BLaER1 (cell line): ENCODE data around the gene RAG1.

ENCODE experiments used
- H3K27ac ChIP-seq: shearing (Covaris generic); formaldehyde crosslinking; 2 replicates; pipeline ENCODE4 v1.8.1; 2022
- H3K27me3 ChIP-seq: shearing (Covaris generic); formaldehyde crosslinking; 2 replicates; pipeline ENCODE4 v1.8.1; 2022
- H3K36me3 ChIP-seq: shearing (Covaris generic); formaldehyde crosslinking; 2 replicates; pipeline ENCODE4 v1.8.1; 2022
- H3K4me1 ChIP-seq: shearing (Covaris generic); formaldehyde crosslinking; 2 replicates; pipeline ENCODE4 v1.8.1; 2022
- H3K4me2 ChIP-seq: shearing (Covaris generic); formaldehyde crosslinking; 2 replicates; pipeline ENCODE4 v1.8.1; 2022
- H3K4me3 ChIP-seq: shearing (Covaris generic); formaldehyde crosslinking; 2 replicates; pipeline ENCODE4 v1.8.1; 2022
- H3K9ac ChIP-seq: shearing (Covaris generic); formaldehyde crosslinking; 2 replicates; pipeline ENCODE4 v1.8.1; 2022
- H3K9me3 ChIP-seq: shearing (Covaris generic); formaldehyde crosslinking; 2 replicates; pipeline ENCODE4 v1.8.1; 2022
- H4K20me1 ChIP-seq: shearing (Covaris generic); formaldehyde crosslinking; 2 replicates; pipeline ENCODE4 v1.8.1; 2022
- Cebpa-rat ChIP-seq: shearing (Covaris generic); IDR thresholded peaks from 2 replicates; pipeline ENCODE4 v1.8.1; 2022

Gene RAG1

GRCh38 chr11:36586543-36586942, 18.7 kb downstream of the RAG1 start:
- Histone ChIP-seq H3K27me3 (no peaks in the 10 kb centered on the region), H3K27ac (no peak overlapping the region), H3K9ac (no peak overlapping the region), H4K20me1 (peaks cover 98% of the 10 kb centered on the region), H3K9me3 (peaks cover 14% of the 10 kb centered on the region), H3K4me1 (peaks cover 69% of the 10 kb centered on the region), H3K4me2 (peak overlapping the region; percentile 47), H3K36me3 (peaks cover 35% of the 10 kb centered on the region), H3K4me3 (no peak overlapping the region)
- TF ChIP-seq Cebpa-rat = no peak

GRCh38 chr11:36588099-36588498, 20.3 kb downstream of the RAG1 start:
- H3K4me1 ChIP-seq = peaks cover 83% of the 10 kb centered on the region
- H4K20me1 ChIP-seq = peaks cover 98% of the 10 kb centered on the region
- peaks cover 7% of the 10 kb centered on the region for H3K9me3 ChIP-seq
- H3K9ac ChIP-seq = no peak overlapping the region
- peaks cover 42% of the 10 kb centered on the region for H3K36me3 ChIP-seq
- H3K4me3 ChIP-seq = no peak overlapping the region
- no peak for TF ChIP-seq Cebpa-rat
- H3K27ac ChIP-seq = peak overlapping the region; percentile 15; the same call in 1 of the 2 replicates
- H3K27me3 ChIP-seq = no peaks in the 10 kb centered on the region
- peak overlapping the region; percentile 47 for H3K4me2 ChIP-seq

DNA sequence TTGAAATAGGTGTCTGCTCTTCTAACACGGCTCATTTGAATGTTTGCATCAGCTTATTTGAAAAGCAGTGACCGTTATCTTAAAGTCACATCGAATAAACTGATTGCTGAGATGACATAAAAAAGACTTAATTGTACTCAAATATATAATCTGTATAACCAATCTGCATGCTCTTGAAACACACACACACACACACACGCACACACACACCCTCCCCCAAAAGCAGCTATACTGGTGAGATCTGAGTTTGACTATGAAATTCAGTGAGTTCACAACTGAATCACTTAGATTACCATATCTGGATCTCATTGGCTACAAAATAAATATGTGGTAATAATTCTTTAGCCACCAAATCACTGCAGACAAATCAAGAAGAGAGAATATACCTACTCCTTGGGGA, 22.7 kb downstream of the RAG1 start:
- 0 out of 2 replicates have a peak overlapping the region, but pooled peaks have one; percentile 8 for H3K27ac ChIP-seq

GRCh38 chr11:36591433-36591832, 23.6 kb downstream of the RAG1 start:
- Histone ChIP-seq H3K27me3 (no peaks in the 10 kb centered on the region), H3K27ac (peak overlapping the region; percentile 5)

More for the DNA sequence above, 22.7 kb downstream of the RAG1 start:
- Histone ChIP-seq H3K9me3 (peaks cover 27% of the 10 kb centered on the region), H3K27me3 (no peaks in the 10 kb centered on the region), H3K4me1 (peaks cover 90% of the 10 kb centered on the region), H3K4me2 (peak overlapping the region; percentile 89), H3K36me3 (peaks cover 66% of the 10 kb centered on the region), H4K20me1 (peaks cover 79% of the 10 kb centered on the region), H3K4me3 (peak overlapping the region; percentile 73; the same call in 1 of the 2 replicates), H3K9ac (no peak overlapping the region)
- TF ChIP-seq Cebpa-rat = no peak

GRCh38 chr11:36594316-36594989, 26.6 kb downstream of the RAG1 start, which contains the start of gene IFTAP:
Gene IFTAP, plus strand, starts transcription at chr11:36594502. Its CDS starts 15,602 bp downstream, at chr11:36610104.
- Histone ChIP-seq H4K20me1 (peaks cover 40% of the 10 kb centered on the region), H3K4me1 (peaks cover 62% of the 10 kb centered on the region), H3K9me3 (peaks cover 27% of the 10 kb centered on the region), H3K27me3 (no peaks in the 10 kb centered on the region), H3K9ac (peak within 1 kb of the TSS; percentile 93), H3K36me3 (peaks cover 69% of the 10 kb centered on the region), H3K4me2 (peak within 1 kb of the TSS; percentile 89), H3K27ac (peak within 1 kb of the TSS; percentile 97), H3K4me3 (peak within 1 kb of the TSS; percentile 73)
- TF ChIP-seq Cebpa-rat = no peak

More at GRCh38 chr11:36591433-36591832, 23.6 kb downstream of the RAG1 start:
- TF ChIP-seq Cebpa-rat = no peak
- H3K4me2 ChIP-seq = peak overlapping the region; percentile 89
- peaks cover 83% of the 10 kb centered on the region for H3K4me1 ChIP-seq
- no peak overlapping the region for H3K9ac ChIP-seq
- peaks cover 70% of the 10 kb centered on the region for H4K20me1 ChIP-seq
- peaks cover 75% of the 10 kb centered on the region for H3K36me3 ChIP-seq
- H3K9me3 ChIP-seq = peaks cover 27% of the 10 kb centered on the region
- peak overlapping the region; percentile 73 for H3K4me3 ChIP-seq

- Histone ChIP-seq H3K36me3 (peaks cover 48% of the 10 kb centered on the region), H3K4me1 (peaks cover 62% of the 10 kb centered on the region), H3K27ac (peak overlapping the region; percentile 97), H4K20me1 (peaks cover 16% of the 10 kb centered on the region), H3K4me2 (peak overlapping the region; percentile 89), H3K9ac (peak overlapping the region; percentile 93), H3K9me3 (peaks cover 27% of the 10 kb centered on the region), H3K4me3 (peak overlapping the region; percentile 73), H3K27me3 (no peaks in the 10 kb centered on the region)
- no peak for TF ChIP-seq Cebpa-rat
Measured at GRCh38 chr11:36596880-36597279, 29.1 kb downstream of the RAG1 start.

GRCh38 chr11:36598051-36598450, 30.2 kb downstream of the RAG1 start, which contains the start of gene RAG2:
Gene RAG2, minus strand, starts transcription at chr11:36598236. Its CDS starts 4,068 bp downstream, at chr11:36594168.
- peaks cover 62% of the 10 kb centered on the region for H3K4me1 ChIP-seq
- H3K9ac ChIP-seq = peak within 1 kb of the TSS; percentile 93
- H4K20me1 ChIP-seq = peaks cover 4% of the 10 kb centered on the region
- H3K27ac ChIP-seq = peak within 1 kb of the TSS; percentile 97
- TF ChIP-seq Cebpa-rat = no peak
- peaks cover 39% of the 10 kb centered on the region for H3K36me3 ChIP-seq
- H3K4me2 ChIP-seq = peak within 1 kb of the TSS; percentile 89
- peaks cover 20% of the 10 kb centered on the region for H3K9me3 ChIP-seq
- no peaks in the 10 kb centered on the region for H3K27me3 ChIP-seq
- H3K4me3 ChIP-seq = peak within 1 kb of the TSS; percentile 73

DNA sequence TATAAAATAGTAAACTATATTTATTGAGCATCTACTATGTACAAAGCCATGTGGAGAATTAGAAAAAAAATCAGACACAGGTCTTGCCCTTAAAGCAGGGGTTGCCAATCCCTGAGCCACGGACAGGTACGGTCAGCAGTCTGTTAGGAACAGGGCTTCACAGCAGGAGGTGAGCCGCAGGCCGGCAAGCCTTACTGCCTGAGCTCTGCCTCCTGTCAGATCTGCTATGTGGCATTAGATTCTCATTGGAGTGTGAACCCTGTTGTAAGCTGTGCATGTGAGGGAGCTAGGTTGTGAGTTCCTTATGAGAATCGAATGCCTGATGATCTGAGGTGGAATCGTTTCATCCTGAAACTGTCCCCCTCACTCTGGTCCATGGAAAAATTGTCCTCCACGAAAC, 32.4 kb downstream of the RAG1 start:
- peak overlapping the region; percentile 93 for H3K9ac ChIP-seq
- H4K20me1 ChIP-seq = no peaks in the 10 kb centered on the region
- peaks cover 17% of the 10 kb centered on the region; the same call in 1 of the 2 replicates for H3K36me3 ChIP-seq
- H3K9me3 ChIP-seq = no peaks in the 10 kb centered on the region; the same call in 1 of the 2 replicates
- H3K27me3 ChIP-seq = no peaks in the 10 kb centered on the region
- peaks cover 67% of the 10 kb centered on the region for H3K4me1 ChIP-seq
- peak overlapping the region; percentile 73 for H3K4me3 ChIP-seq
- peak overlapping the region; percentile 89 for H3K4me2 ChIP-seq
- no peak for TF ChIP-seq Cebpa-rat
- H3K27ac ChIP-seq = peak overlapping the region; percentile 97

- peak overlapping the region; percentile 89 for H3K4me2 ChIP-seq
- H3K4me1 ChIP-seq = peaks cover 76% of the 10 kb centered on the region
- H3K9me3 ChIP-seq = no peaks in the 10 kb centered on the region
- H4K20me1 ChIP-seq = no peaks in the 10 kb centered on the region
- H3K4me3 ChIP-seq = peak overlapping the region; percentile 73
- H3K36me3 ChIP-seq = peaks cover 7% of the 10 kb centered on the region; the same call in 1 of the 2 replicates
- peak overlapping the region; percentile 93 for H3K9ac ChIP-seq
- peak overlapping the region; percentile 97 for H3K27ac ChIP-seq
- no peaks in the 10 kb centered on the region for H3K27me3 ChIP-seq
- TF ChIP-seq Cebpa-rat = no peak
Measured at GRCh38 chr11:36601155-36601554, 33.3 kb downstream of the RAG1 start.

GRCh38 chr11:36602135-36602534, 34.3 kb downstream of the RAG1 start:
- Histone ChIP-seq H3K36me3 (no peaks in the 10 kb centered on the region), H3K27me3 (no peaks in the 10 kb centered on the region), H3K4me3 (peak overlapping the region; percentile 44; the same call in 1 of the 2 replicates), H3K9ac (peak overlapping the region; percentile 93), H3K4me1 (peaks cover 86% of the 10 kb centered on the region), H3K4me2 (peak overlapping the region; percentile 89), H4K20me1 (no peaks in the 10 kb centered on the region), H3K27ac (peak overlapping the region; percentile 97), H3K9me3 (no peaks in the 10 kb centered on the region)
- TF ChIP-seq Cebpa-rat = no peak
